ENCODE results near the gene HRH1.
"Not testable (repeated sequence)": the region's sequence is repeated elsewhere in the genome, so short reads cannot be mapped to it uniquely, and the experiment has no call there.

Gene HRH1

GRCh38 chr3:11198495-11198894 lies 44.2 kb downstream of the HRH1 start:
- DNase-seq, result no peak
- TF ChIP-seq GATA1 (IDR thresholded peaks at IDR 0.05; ENCODE audit: low read depth, low read length), result no peak
- TF ChIP-seq POLR2A (IDR thresholded peaks at IDR 0.05; ENCODE audit: low read length), result no peak

- DNase-seq, result no peak
- TF ChIP-seq POLR2A (IDR thresholded peaks at IDR 0.05; ENCODE audit: low read length), result no peak
- no peak for TF ChIP-seq GATA1 (IDR thresholded peaks at IDR 0.05; ENCODE audit: low read depth, low read length)
These were observed 45.9 kb downstream of the HRH1 start for GRCh38 chr3:11199902-11200845.

- no peak for TF ChIP-seq GATA1 (IDR thresholded peaks at IDR 0.05; ENCODE audit: low read depth, low read length)
- TF ChIP-seq POLR2A (IDR thresholded peaks at IDR 0.05; ENCODE audit: low read length), result no peak
- no peak for DNase-seq
These were observed 47.1 kb downstream of the HRH1 start for GRCh38 chr3:11201251-11202019.

- TF ChIP-seq POLR2A (IDR thresholded peaks at IDR 0.05; ENCODE audit: low read length) (no peak), GATA1 (IDR thresholded peaks at IDR 0.05; ENCODE audit: low read depth, low read length) (no peak)
- no peak for DNase-seq
These were observed 49.7 kb downstream of the HRH1 start for GRCh38 chr3:11203961-11204360.

GRCh38 chr3:11204697-11205348 lies 50.5 kb downstream of the HRH1 start:
- TF ChIP-seq POLR2A (IDR thresholded peaks at IDR 0.05; ENCODE audit: low read length) (no peak), GATA1 (IDR thresholded peaks at IDR 0.05; ENCODE audit: low read depth, low read length) (no peak)
- DNase-seq, result no peak

GRCh38 chr3:11205881-11206280 lies 51.6 kb downstream of the HRH1 start:
- not testable (repeated sequence) for DNase-seq

- DNase-seq, result no peak
- TF ChIP-seq POLR2A (IDR thresholded peaks at IDR 0.05; ENCODE audit: low read length) (no peak), GATA1 (IDR thresholded peaks at IDR 0.05; ENCODE audit: low read depth, low read length) (no peak)
These were observed 52.0 kb downstream of the HRH1 start for GRCh38 chr3:11206316-11206715.

GRCh38 chr3:11206953-11207352 lies 52.7 kb downstream of the HRH1 start:
- no peak for TF ChIP-seq GATA1 (IDR thresholded peaks at IDR 0.05; ENCODE audit: low read depth, low read length)
- no peak for DNase-seq

GRCh38 chr3:11211531-11212298 lies 57.4 kb downstream of the HRH1 start:
- DNase-seq, result no peak
- TF ChIP-seq POLR2A (IDR thresholded peaks at IDR 0.05; ENCODE audit: low read length) (no peak), GATA1 (IDR thresholded peaks at IDR 0.05; ENCODE audit: low read depth, low read length) (no peak)

GRCh38 chr3:11212299-11212608 lies 58.0 kb downstream of the HRH1 start:
- DNase-seq, result no peak
- TF ChIP-seq GATA1 (IDR thresholded peaks at IDR 0.05; ENCODE audit: low read depth, low read length) (no peak), POLR2A (IDR thresholded peaks at IDR 0.05; ENCODE audit: low read length) (no peak)

GRCh38 chr3:11212784-11213183 lies 58.5 kb downstream of the HRH1 start:
- no peak for DNase-seq
- TF ChIP-seq GATA1 (IDR thresholded peaks at IDR 0.05; ENCODE audit: low read depth, low read length) (no peak), POLR2A (IDR thresholded peaks at IDR 0.05; ENCODE audit: low read length) (no peak)

- DNase-seq, result no peak
- TF ChIP-seq POLR2A (IDR thresholded peaks at IDR 0.05; ENCODE audit: low read length) (no peak), GATA1 (IDR thresholded peaks at IDR 0.05; ENCODE audit: low read depth, low read length) (no peak)
These were observed 59.6 kb downstream of the HRH1 start for GRCh38 chr3:11213810-11214450.

- TF ChIP-seq POLR2A (IDR thresholded peaks at IDR 0.05; ENCODE audit: low read length), result no peak
- TF ChIP-seq GATA1 (IDR thresholded peaks at IDR 0.05; ENCODE audit: low read depth, low read length), result no peak
- DNase-seq, result no peak
These were observed 60.2 kb downstream of the HRH1 start for GRCh38 chr3:11214451-11214978.

GRCh38 chr3:11217370-11217769 lies 63.1 kb downstream of the HRH1 start:
- DNase-seq, result not testable (repeated sequence)

Data from erythroblast (primary cell).